Testis (tissue), 2 donors: Measurements from ENCODE around the gene SCP2.

Experiments
- POLR2A ChIP-seq: fragments of 450-650 bp; IDR thresholded peaks from one replicate; pipeline ENCODE4 v1.6.1; 2017; ENCODE audit warnings: antibody characterized with exemption, mild to moderate bottlenecking, moderate library complexity
- TF ChIP-seq, protein P1 (sequence below), 3 experiments: fragments of 450-650 bp in 2 of 3; fragments of 200-600 bp in 1 of 3; sonication (generic) in 1 of 3; IDR thresholded peaks; one replicate each; pipeline ENCODE4 v1.5.1; 2016 to 2019; ENCODE audit warnings: antibody characterized with exemption in 3 of 3, mild to moderate bottlenecking in 2 of 3, moderate library complexity in 1 of 3

DNA sequence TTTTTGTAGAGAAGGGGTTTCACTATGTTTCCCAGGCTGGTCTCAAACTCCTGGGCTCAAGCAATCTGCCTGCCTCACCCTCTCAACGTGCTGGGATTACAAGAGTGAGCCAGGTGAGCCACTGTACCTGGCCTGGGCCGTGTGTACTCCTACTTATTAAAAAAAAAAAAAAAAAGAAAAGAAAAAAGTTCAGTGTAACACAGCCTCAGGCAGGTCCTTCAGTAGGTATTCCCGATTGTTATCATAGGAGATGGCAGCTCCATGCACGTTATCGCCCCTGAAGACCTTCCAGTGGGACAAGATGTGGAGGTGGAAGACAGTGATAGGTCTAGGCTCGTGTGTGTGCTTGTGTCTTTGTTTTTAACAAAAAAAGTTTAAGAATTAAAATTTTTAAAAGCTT lies 8.9 kb upstream of the SCP2 start:
- TF ChIP-seq, protein P1, sequence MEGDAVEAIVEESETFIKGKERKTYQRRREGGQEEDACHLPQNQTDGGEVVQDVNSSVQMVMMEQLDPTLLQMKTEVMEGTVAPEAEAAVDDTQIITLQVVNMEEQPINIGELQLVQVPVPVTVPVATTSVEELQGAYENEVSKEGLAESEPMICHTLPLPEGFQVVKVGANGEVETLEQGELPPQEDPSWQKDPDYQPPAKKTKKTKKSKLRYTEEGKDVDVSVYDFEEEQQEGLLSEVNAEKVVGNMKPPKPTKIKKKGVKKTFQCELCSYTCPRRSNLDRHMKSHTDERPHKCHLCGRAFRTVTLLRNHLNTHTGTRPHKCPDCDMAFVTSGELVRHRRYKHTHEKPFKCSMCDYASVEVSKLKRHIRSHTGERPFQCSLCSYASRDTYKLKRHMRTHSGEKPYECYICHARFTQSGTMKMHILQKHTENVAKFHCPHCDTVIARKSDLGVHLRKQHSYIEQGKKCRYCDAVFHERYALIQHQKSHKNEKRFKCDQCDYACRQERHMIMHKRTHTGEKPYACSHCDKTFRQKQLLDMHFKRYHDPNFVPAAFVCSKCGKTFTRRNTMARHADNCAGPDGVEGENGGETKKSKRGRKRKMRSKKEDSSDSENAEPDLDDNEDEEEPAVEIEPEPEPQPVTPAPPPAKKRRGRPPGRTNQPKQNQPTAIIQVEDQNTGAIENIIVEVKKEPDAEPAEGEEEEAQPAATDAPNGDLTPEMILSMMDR (IDR thresholded peaks at IDR 0.05) = no peak
- TF ChIP-seq POLR2A = no peak
